Ascending aorta (tissue), 2 donors: Measurements from ENCODE around the gene DNAAF8. TPM values are rescaled to one million over a fixed set of nuclear protein-coding genes. Genes with fewer than 3 reads are reported as not detected.

Experiments used
- DNase-seq, 2 donors: peaks; one replicate each; pipeline ENCODE4 v3.0.0-alpha.2; 2019; ENCODE audit warnings: low spot score in 2 of 2
- H3K27ac ChIP-seq, 2 donors: fragments of 200-600 bp; sonication (generic); one replicate each; pipeline ENCODE4 v1.5.1; 2016 to 2017; ENCODE audit warnings: mild to moderate bottlenecking in 1 of 2
- H3K27me3 ChIP-seq: fragments of 200-600 bp; sonication (generic); one replicate; pipeline ENCODE4 v1.5.1; 2017
- H3K36me3 ChIP-seq, 2 donors: fragments of 200-600 bp; sonication (generic); one replicate each; pipeline ENCODE4 v1.5.1; 2016
- H3K4me1 ChIP-seq, 2 donors: fragments of 200-600 bp; sonication (generic); one replicate each; pipeline ENCODE4 v1.5.1; 2016 to 2017; ENCODE audit warnings: mild to moderate bottlenecking in 1 of 2
- H3K4me3 ChIP-seq, 2 donors: fragments of 200-600 bp; sonication (generic); one replicate each; pipeline ENCODE4 v1.5.1; 2016 to 2017; ENCODE audit warnings: mild to moderate bottlenecking in 1 of 2
- H3K9me3 ChIP-seq, 2 donors: fragments of 200-600 bp; sonication (generic); one replicate each; pipeline ENCODE4 v1.5.1; 2016
- CTCF ChIP-seq, 3 experiments: fragments of 200-600 bp in 2 of 3; fragments of 450-650 bp in 1 of 3; sonication (generic) in 2 of 3; IDR thresholded peaks; one replicate each; pipeline ENCODE4 v1.5.1; 2016 to 2019; ENCODE audit warnings: antibody characterized with exemption in 3 of 3, mild to moderate bottlenecking in 1 of 3, moderate library complexity in 1 of 3
- intact Hi-C: fragments of 100-400 bp; cut with DNase I; formaldehyde crosslinking; loops from one replicate; pipeline ENCODE4 v1.15.1; 2023
- total RNA-seq: library from RNA; depleted of rRNA; stranded (reverse); fragments of >200 nt; gene quantifications from one replicate; pipeline ENCODE4 v1.1.0, GENCODE V29; 2016

The DNAAF8 gene
- total RNA-seq, 1 donor from 2014 or later = not detected

DNA sequence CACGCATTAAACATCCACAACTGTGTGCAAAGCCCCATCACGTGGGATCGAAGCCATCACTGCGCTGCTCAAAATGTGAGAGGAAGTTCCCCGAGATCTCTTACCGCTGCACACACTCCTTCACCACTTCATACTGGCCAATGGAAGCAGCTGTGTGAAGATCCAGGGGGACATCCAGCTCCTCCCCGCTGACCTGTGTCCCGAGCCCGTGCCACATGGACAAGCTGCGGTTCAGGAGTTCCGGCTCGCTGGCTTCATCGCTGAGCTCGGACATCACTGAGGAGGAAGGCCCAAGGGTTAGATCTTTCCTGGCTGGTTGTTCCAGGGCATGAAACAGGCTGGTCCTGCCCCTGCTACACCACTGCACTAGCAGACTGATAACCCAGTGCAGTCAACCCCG is 4.5 kb upstream of the DNAAF8 start:
- TF ChIP-seq CTCF (IDR thresholded peaks at IDR 0.05) = no peak
- Histone ChIP-seq H3K36me3 (peaks cover 36 to 44% of the 10 kb centered on the region in 2 donors), H3K9me3 (no peaks in the 10 kb centered on the region), H3K4me3 (no peak overlapping the region), H3K27me3 (no peaks in the 10 kb centered on the region), H3K4me1 (peaks cover 0 to 3% of the 10 kb centered on the region in 2 donors), H3K27ac (no peak overlapping the region)
- intact Hi-C loops = no loop called here
- no peak for DNase-seq

GRCh38 chr16:4733211-4733742 is 1.1 kb upstream of the DNAAF8 start:
- Histone ChIP-seq H3K9me3 (no peaks in the 10 kb centered on the region), H3K27ac (peak overlapping the region; percentile 78 to 79), H3K4me1 (peaks cover 0 to 8% of the 10 kb centered on the region in 2 donors), H3K27me3 (no peaks in the 10 kb centered on the region), H3K36me3 (peaks cover 17 to 23% of the 10 kb centered on the region in 2 donors), H3K4me3 (peak overlapping the region; percentile 78 to 92)
- DNase-seq = no peak
- TF ChIP-seq CTCF (IDR thresholded peaks at IDR 0.05) = no peak
- intact Hi-C loops = no loop called here

DNA sequence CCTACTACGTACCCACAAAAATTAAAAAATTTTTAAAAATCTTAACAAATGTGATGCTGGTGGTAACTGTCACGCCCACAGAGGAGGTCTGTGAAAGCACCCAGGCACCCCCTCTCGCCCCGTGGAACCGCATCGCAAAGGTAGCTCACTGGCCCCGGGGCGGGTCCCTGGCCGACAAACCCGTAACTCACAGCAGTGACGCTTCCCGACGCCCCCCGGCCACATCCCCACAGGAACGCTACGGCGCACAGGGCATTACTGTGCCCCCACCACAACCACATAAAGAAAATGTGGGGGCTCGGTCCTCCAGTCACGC is 632 bp upstream of the DNAAF8 start:
- peak overlapping the region; percentile 78 to 92 for H3K4me3 ChIP-seq
- DNase-seq = no peak
- intact Hi-C loops = loop anchor here (1.0 to 2.0 kb wide), 4 partner anchors 35 to 225 kb away; partner anchors contain the start of genes NUDT16L1, ROGDI and SEC14L5
- TF ChIP-seq CTCF (IDR thresholded peaks at IDR 0.05) = no peak
- no peaks in the 10 kb centered on the region for H3K27me3 ChIP-seq
- H3K4me1 ChIP-seq = peaks cover 0 to 8% of the 10 kb centered on the region in 2 donors
- H3K9me3 ChIP-seq = no peaks in the 10 kb centered on the region
- H3K36me3 ChIP-seq = peaks cover 13 to 20% of the 10 kb centered on the region in 2 donors
- peak overlapping the region; percentile 78 to 79 for H3K27ac ChIP-seq

DNA sequence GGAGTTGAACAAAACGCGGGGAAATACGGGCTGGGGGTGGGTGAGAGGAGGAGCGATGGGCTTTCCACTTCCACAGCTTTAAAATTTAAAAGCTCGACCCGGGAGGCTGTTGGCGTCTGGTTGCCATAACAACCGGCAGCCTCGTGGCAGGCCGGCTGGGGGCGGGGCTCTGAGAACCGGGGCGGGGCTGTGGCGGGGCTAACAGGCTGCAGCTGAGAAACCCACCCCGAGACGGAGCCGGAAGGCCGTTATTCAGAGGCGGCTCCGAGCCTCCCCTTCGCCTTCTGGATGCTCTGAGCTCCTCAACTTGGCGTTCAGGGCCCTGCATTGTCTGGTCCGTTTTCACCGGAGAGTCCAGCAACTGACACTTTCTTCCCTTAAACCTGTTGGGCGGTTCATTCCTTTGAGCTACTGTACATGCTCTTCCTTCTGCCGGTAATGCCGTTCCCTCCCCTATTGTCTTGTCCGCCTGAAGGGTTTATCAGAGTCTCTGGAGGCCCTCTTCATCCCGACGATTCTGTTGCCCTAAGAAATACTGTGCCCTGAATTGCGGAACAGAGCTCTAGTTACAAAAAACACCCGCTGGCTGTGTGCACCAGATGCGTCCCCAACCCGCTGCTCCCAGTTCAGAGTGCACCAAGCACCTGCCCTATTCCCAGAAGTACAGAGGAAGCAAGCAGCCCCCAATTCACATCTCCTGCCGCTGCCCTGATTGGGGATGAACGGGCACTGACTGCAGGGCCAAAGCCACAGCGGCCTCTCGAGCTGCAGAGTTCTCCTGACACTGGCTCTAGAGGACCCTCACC is 596 bp downstream of the DNAAF8 start:
- H3K4me3 ChIP-seq = peak overlapping the region; percentile 78 to 92
- H3K9me3 ChIP-seq = no peaks in the 10 kb centered on the region
- no peak for TF ChIP-seq CTCF (IDR thresholded peaks at IDR 0.05)
- H3K4me1 ChIP-seq = peaks cover 0 to 8% of the 10 kb centered on the region in 2 donors
- intact Hi-C loops = loop anchor here (1.0 to 2.0 kb wide), 4 partner anchors 33 to 223 kb away; partner anchors contain the start of genes NUDT16L1, ROGDI and SEC14L5
- peak overlapping the region; percentile 78 to 79 for H3K27ac ChIP-seq
- H3K36me3 ChIP-seq = peaks cover under 1 to 7% of the 10 kb centered on the region in 2 donors
- no peaks in the 10 kb centered on the region for H3K27me3 ChIP-seq
- peak; percentile 47 to 94 for DNase-seq

DNA sequence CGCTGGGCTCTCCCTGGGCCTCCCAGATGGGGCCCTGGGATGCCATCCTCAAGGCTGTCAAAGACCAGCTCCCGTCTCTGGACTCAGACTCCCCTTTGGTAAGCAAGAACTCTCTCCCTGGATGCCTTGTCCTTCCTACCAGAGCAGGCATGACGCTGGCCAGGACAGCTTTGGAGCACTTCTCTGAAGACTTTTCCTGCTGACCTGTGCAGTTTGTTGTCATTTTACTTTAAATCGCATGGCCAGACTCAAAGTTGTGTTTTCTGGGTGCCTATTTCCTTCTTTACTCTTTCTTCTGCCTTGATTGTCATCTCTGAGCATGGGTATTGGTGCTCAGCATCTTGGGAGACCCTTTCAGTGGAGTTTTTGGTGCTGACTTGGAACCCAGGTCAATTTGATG is 2.2 kb downstream of the DNAAF8 start:
- intact Hi-C loops = no loop called here
- Histone ChIP-seq H3K4me1 (peaks cover 0 to 8% of the 10 kb centered on the region in 2 donors), H3K27ac (no peak overlapping the region), H3K9me3 (no peaks in the 10 kb centered on the region), H3K27me3 (no peaks in the 10 kb centered on the region), H3K4me3 (no peak overlapping the region), H3K36me3 (no peaks in the 10 kb centered on the region)
- no peak for DNase-seq
- TF ChIP-seq CTCF (IDR thresholded peaks at IDR 0.05) = no peak
